ENCODE results near the gene MARCO.

The MARCO gene

DNA sequence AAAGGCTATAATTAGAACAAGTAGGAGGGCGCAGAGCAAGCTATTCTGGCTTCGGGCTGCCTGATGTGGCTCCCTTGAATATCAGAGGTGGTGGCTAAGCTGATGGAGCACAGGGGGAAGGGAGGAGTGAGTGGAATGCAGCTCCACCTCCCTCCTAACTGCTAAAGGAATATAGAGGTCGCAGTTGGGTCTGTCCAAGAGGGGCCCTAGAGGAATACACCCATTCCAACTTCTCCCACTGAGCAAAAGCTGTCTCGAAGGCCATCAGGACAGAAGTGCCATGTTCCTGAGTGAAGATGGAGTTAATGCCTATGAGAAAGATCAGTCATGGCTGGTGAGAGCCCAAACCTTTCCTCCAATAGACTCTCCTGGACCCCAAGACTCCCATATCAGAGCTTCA, 32.8 kb upstream of the MARCO start:
- Histone ChIP-seq H3K79me2 (ENCODE audit: low read length) (no peaks in the 10 kb centered on the region), H3K4me3 (ENCODE audit: low read length) (no peak overlapping the region)

DNA sequence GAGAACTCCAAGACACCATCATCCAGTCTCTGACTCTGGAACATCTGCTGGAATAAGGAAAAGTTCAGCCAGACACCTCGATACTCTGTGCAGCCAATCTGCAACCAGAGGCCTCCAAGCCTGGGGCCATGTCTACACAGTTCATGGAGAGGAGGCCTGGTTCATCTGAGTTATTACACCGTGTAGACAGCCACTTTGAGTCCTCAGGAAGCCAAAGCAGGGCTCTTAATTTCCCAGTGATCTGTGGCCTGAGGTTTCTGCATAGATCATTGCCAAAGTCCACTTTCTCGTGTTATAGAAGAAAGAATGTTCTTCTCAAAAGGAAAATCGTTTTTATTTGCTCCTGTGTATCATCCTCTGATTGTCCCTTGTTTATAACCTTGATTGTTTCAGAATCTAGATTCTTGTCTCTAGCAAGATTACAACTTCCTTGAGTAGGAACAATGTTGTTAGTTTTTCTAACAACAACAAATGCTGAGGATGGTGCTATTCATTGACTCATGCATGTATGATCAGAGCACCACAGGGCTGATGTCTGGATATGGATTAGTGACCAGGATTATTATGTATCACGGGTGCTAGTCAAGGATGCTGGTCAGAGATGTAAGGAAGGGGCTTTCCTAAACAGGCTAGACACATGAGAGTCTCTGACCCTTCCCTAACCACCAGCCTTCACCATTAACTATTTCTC, 30.7 kb upstream of the MARCO start:
- Histone ChIP-seq H3K36me3 (replicated peaks; ENCODE audit: low read depth, low read length) (no peaks in the 10 kb centered on the region), H3K4me1 (ENCODE audit: low read length) (no peaks in the 10 kb centered on the region), H3K9me3 (ENCODE audit: insufficient read depth, low read length) (no peaks in the 10 kb centered on the region), H3K27ac (ENCODE audit: low read length) (no peak overlapping the region), H4K20me1 (ENCODE audit: insufficient read depth, low read length) (no peaks in the 10 kb centered on the region), H2AFZ (ENCODE audit: low read depth, low read length) (no peak overlapping the region), H3K9ac (ENCODE audit: low read length) (no peak overlapping the region), H3K27me3 (ENCODE audit: low read depth, low read length) (peaks cover 6% of the 10 kb centered on the region; the same call in 1 of the 2 replicates), H3K79me2 (ENCODE audit: low read length) (no peaks in the 10 kb centered on the region), H3K4me2 (ENCODE audit: low read length) (no peak overlapping the region), H3K4me3 (ENCODE audit: low read length) (no peak overlapping the region)
- TF ChIP-seq, protein P1, sequence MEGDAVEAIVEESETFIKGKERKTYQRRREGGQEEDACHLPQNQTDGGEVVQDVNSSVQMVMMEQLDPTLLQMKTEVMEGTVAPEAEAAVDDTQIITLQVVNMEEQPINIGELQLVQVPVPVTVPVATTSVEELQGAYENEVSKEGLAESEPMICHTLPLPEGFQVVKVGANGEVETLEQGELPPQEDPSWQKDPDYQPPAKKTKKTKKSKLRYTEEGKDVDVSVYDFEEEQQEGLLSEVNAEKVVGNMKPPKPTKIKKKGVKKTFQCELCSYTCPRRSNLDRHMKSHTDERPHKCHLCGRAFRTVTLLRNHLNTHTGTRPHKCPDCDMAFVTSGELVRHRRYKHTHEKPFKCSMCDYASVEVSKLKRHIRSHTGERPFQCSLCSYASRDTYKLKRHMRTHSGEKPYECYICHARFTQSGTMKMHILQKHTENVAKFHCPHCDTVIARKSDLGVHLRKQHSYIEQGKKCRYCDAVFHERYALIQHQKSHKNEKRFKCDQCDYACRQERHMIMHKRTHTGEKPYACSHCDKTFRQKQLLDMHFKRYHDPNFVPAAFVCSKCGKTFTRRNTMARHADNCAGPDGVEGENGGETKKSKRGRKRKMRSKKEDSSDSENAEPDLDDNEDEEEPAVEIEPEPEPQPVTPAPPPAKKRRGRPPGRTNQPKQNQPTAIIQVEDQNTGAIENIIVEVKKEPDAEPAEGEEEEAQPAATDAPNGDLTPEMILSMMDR (IDR thresholded peaks at IDR 0.05; ENCODE audit: low read depth, low read length): no peak
- TF ChIP-seq EZH2phosphoT487 (IDR thresholded peaks at IDR 0.05; ENCODE audit: low read depth): no peak

More for the DNA sequence above, 32.8 kb upstream of the MARCO start:
- Histone ChIP-seq H3K27me3 (ENCODE audit: low read depth, low read length) (peaks cover 6% of the 10 kb centered on the region; the same call in 1 of the 2 replicates), H3K4me1 (ENCODE audit: low read length) (no peaks in the 10 kb centered on the region), H2AFZ (ENCODE audit: low read depth, low read length) (no peak overlapping the region), H3K4me2 (ENCODE audit: low read length) (no peak overlapping the region), H3K36me3 (replicated peaks; ENCODE audit: low read depth, low read length) (no peaks in the 10 kb centered on the region), H3K9me3 (ENCODE audit: insufficient read depth, low read length) (no peaks in the 10 kb centered on the region), H3K27ac (ENCODE audit: low read length) (no peak overlapping the region), H3K9ac (ENCODE audit: low read length) (no peak overlapping the region), H4K20me1 (ENCODE audit: insufficient read depth, low read length) (no peaks in the 10 kb centered on the region)
- no peak for TF ChIP-seq EZH2phosphoT487 (IDR thresholded peaks at IDR 0.05; ENCODE audit: low read depth)
- TF ChIP-seq, protein P1 (IDR thresholded peaks at IDR 0.05; ENCODE audit: low read depth, low read length): no peak

GRCh38 chr2:118911936-118912335, 30.1 kb upstream of the MARCO start:
- Histone ChIP-seq H3K4me3 (ENCODE audit: low read length) (no peak overlapping the region), H3K27me3 (ENCODE audit: low read depth, low read length) (peaks cover 6% of the 10 kb centered on the region; the same call in 1 of the 2 replicates), H3K79me2 (ENCODE audit: low read length) (no peaks in the 10 kb centered on the region), H3K9me3 (ENCODE audit: insufficient read depth, low read length) (no peaks in the 10 kb centered on the region), H3K4me1 (ENCODE audit: low read length) (no peaks in the 10 kb centered on the region), H3K36me3 (replicated peaks; ENCODE audit: low read depth, low read length) (no peaks in the 10 kb centered on the region), H3K27ac (ENCODE audit: low read length) (no peak overlapping the region), H3K9ac (ENCODE audit: low read length) (no peak overlapping the region), H4K20me1 (ENCODE audit: insufficient read depth, low read length) (no peaks in the 10 kb centered on the region), H3K4me2 (ENCODE audit: low read length) (no peak overlapping the region), H2AFZ (ENCODE audit: low read depth, low read length) (no peak overlapping the region)
- TF ChIP-seq, protein P1 (IDR thresholded peaks at IDR 0.05; ENCODE audit: low read depth, low read length): no peak
- TF ChIP-seq EZH2phosphoT487 (IDR thresholded peaks at IDR 0.05; ENCODE audit: low read depth): no peak

DNA sequence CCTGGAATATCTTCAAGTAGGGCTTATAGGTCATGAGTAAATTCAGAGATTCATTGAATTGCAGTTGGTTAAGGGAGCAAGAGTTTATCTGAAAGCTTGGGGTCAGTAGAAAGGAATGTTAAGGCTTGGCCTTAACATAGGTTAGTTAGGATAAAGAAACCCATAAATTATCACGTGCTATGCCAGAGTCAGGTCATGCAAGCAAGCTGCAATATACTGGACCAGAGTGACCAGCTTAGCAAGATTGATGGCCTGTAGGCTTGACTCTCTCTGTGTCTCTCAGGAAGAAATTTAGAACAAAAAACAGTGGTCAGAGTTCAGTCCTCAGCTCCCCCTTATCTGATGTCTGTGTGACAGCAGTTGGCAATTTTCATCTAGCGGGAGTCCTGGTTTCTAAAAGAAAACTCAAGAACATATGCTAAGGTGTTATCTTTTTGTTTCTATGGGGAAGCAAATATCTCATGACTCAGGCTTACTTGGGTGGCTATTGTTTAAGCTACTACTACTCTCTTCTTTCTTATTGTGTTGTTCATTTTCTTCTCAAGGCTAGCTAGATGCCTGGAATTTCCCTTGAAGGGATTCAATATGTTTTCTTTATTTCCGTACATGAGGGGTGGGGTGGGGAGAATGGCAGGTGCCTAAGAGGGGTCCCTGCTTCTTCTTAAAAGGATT, 28.7 kb upstream of the MARCO start:
- no peak for TF ChIP-seq EZH2phosphoT487 (IDR thresholded peaks at IDR 0.05; ENCODE audit: low read depth)
- TF ChIP-seq, protein P1 (IDR thresholded peaks at IDR 0.05; ENCODE audit: low read depth, low read length): no peak
- no peaks in the 10 kb centered on the region for H3K4me1 ChIP-seq (ENCODE audit: low read length)
- no peaks in the 10 kb centered on the region for H3K79me2 ChIP-seq (ENCODE audit: low read length)
- H3K4me3 ChIP-seq (ENCODE audit: low read length): no peak overlapping the region
- peaks cover 6% of the 10 kb centered on the region; the same call in 1 of the 2 replicates for H3K27me3 ChIP-seq (ENCODE audit: low read depth, low read length)
- no peak overlapping the region for H2AFZ ChIP-seq (ENCODE audit: low read depth, low read length)
- H3K27ac ChIP-seq (ENCODE audit: low read length): no peak overlapping the region
- H4K20me1 ChIP-seq (ENCODE audit: insufficient read depth, low read length): no peaks in the 10 kb centered on the region
- H3K9me3 ChIP-seq (ENCODE audit: insufficient read depth, low read length): no peaks in the 10 kb centered on the region
- H3K9ac ChIP-seq (ENCODE audit: low read length): no peak overlapping the region
- H3K36me3 ChIP-seq (replicated peaks; ENCODE audit: low read depth, low read length): no peaks in the 10 kb centered on the region
- H3K4me2 ChIP-seq (ENCODE audit: low read length): no peak overlapping the region

All from OCI-LY3 (cell line).